DMS 273 (cell line): ENCODE measurements around the gene RET.
"Not testable (repeated sequence)": the region's sequence is repeated elsewhere in the genome, so short reads cannot be mapped to it uniquely, and the experiment has no call there.

Experiments
- DNase-seq: peaks from one replicate; lab custom pipeline; 2025; ENCODE audit not compliant: unreplicated experiment; lab: John Stamatoyannopoulos, UW

Gene RET

GRCh38 chr10:43134126-43134905 lies 57.4 kb downstream of the RET start:
- DNase-seq, result no peak

- DNase-seq, result no peak
These were observed 58.2 kb downstream of the RET start for GRCh38 chr10:43135064-43135463.

- DNase-seq, result no peak
These were observed 58.8 kb downstream of the RET start for GRCh38 chr10:43135656-43136055.

GRCh38 chr10:43136432-43136831 lies 59.6 kb downstream of the RET start:
- no peak for DNase-seq

GRCh38 chr10:43136995-43137716 lies 60.3 kb downstream of the RET start:
- no peak for DNase-seq

GRCh38 chr10:43137717-43138020 lies 60.8 kb downstream of the RET start:
- peak; percentile 74 for DNase-seq

GRCh38 chr10:43138021-43138756 lies 61.3 kb downstream of the RET start, which contains the start of gene CSGALNACT2:
TSS of gene CSGALNACT2 (plus strand) at chr10:43138445. CDS start at chr10:43155150, 16,705 bp downstream.
- peak; percentile 94 for DNase-seq

GRCh38 chr10:43138757-43139241 lies 61.9 kb downstream of the RET start:
- DNase-seq, result peak; percentile 58

GRCh38 chr10:43141421-43141820 lies 64.6 kb downstream of the RET start:
- peak; percentile 7 for DNase-seq

GRCh38 chr10:43145311-43145710 lies 68.4 kb downstream of the RET start:
- DNase-seq, result no peak

- DNase-seq, result not testable (repeated sequence)
These were observed 69.1 kb downstream of the RET start for GRCh38 chr10:43145936-43146335.

- DNase-seq, result no peak
These were observed 74.5 kb downstream of the RET start for GRCh38 chr10:43151371-43151770.

GRCh38 chr10:43153901-43154300 lies 77.0 kb downstream of the RET start:
- no peak for DNase-seq

- DNase-seq, result no peak
These were observed 78.4 kb downstream of the RET start for GRCh38 chr10:43155221-43155620.

- DNase-seq, result no peak
These were observed 78.9 kb downstream of the RET start for GRCh38 chr10:43155741-43156140.

- no peak for DNase-seq
These were observed 79.9 kb downstream of the RET start for GRCh38 chr10:43156590-43157341.

GRCh38 chr10:43158636-43159035 lies 81.8 kb downstream of the RET start:
- no peak for DNase-seq

GRCh38 chr10:43160046-43160920 lies 83.4 kb downstream of the RET start:
- DNase-seq, result no peak

GRCh38 chr10:43160921-43161255 lies 84.0 kb downstream of the RET start:
- DNase-seq, result no peak

GRCh38 chr10:43162604-43163003 lies 85.7 kb downstream of the RET start:
- DNase-seq, result no peak
